ENCODE data around the gene RGSL1. TPM values are rescaled to one million over a fixed set of nuclear protein-coding genes. Genes with fewer than 3 reads are reported as not detected.
A peak's percentile ranks its signal among the peaks of the same experiment; 100 is the strongest.

RGSL1 gene
- total RNA-seq, 4 donors from 2014 or later: not detected

DNA sequence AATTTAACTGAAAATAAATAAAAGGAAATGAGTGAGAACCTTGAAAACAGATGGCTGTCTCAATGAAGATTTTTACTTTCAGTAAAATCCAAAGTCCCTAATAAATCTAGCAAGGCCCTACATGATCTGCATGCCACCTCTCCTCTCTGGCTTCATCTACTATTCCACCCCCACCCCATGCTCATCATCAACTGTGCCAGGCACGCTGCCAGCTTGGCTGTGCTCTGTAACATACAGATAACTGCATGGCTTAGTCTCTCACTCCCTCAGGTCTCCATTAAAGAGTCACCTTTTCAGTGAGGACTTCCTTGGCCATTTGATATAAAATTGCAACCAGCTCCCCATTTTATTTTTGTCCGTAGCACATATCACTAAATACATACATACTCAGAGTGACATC lies 26.7 kb downstream of the RGSL1 start:
- Histone ChIP-seq H3K27ac (no peak overlapping the region), H3K4me3 (no peak overlapping the region), H3K9me3 (no peaks in the 10 kb centered on the region), H3K4me1 (no peaks in the 10 kb centered on the region), H3K27me3 (no peaks in the 10 kb centered on the region), H3K36me3 (no peaks in the 10 kb centered on the region)
- no peak for DNase-seq
- no peak for TF ChIP-seq POLR2A (IDR thresholded peaks at IDR 0.05)
- TF ChIP-seq, protein P1, sequence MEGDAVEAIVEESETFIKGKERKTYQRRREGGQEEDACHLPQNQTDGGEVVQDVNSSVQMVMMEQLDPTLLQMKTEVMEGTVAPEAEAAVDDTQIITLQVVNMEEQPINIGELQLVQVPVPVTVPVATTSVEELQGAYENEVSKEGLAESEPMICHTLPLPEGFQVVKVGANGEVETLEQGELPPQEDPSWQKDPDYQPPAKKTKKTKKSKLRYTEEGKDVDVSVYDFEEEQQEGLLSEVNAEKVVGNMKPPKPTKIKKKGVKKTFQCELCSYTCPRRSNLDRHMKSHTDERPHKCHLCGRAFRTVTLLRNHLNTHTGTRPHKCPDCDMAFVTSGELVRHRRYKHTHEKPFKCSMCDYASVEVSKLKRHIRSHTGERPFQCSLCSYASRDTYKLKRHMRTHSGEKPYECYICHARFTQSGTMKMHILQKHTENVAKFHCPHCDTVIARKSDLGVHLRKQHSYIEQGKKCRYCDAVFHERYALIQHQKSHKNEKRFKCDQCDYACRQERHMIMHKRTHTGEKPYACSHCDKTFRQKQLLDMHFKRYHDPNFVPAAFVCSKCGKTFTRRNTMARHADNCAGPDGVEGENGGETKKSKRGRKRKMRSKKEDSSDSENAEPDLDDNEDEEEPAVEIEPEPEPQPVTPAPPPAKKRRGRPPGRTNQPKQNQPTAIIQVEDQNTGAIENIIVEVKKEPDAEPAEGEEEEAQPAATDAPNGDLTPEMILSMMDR (IDR thresholded peaks at IDR 0.05): no peak

DNA sequence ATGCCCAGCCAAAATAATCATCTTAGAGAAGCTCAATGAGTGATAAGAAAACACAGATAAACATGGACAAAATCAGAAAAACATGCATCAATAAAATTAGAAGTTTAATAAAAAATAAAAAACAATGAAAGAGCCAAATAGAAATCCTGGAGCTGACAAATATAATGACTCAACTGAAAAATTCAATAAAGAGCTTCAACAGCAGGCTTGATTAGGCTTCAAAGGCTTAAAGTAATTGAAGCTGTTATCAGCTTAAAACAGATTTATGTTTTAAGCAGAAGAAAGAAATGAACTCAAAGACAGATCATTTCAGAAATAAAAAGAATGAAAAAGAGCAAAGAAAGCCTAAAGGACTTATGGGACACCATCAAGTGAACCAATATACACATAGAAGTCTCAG lies 28.3 kb downstream of the RGSL1 start:
- Histone ChIP-seq H3K9me3 (no peaks in the 10 kb centered on the region), H3K27ac (no peak overlapping the region), H3K36me3 (no peaks in the 10 kb centered on the region), H3K27me3 (no peaks in the 10 kb centered on the region), H3K4me3 (no peak overlapping the region), H3K4me1 (no peaks in the 10 kb centered on the region)
- TF ChIP-seq POLR2A (IDR thresholded peaks at IDR 0.05): no peak
- TF ChIP-seq, protein P1 (IDR thresholded peaks at IDR 0.05): no peak
- no peak for DNase-seq

DNA sequence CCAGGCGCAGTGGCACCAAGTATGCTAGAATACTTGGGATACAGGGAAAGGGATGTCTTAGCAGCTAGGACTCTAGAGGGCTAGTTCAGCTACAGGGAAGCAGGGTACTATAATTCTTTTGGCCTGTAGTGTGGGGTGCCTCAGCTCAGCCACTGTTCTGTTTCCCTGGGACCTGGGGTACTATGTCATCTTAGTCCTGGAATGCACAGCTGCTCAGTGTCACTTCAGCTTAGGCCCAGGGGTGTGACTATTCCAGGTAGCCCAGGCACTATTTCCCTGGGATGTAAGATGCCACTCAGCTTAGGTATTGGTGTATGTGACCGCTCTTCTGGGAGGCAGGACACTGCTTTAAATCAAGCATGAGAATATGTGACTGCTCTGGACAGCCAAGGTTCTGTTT lies 34.1 kb downstream of the RGSL1 start:
- Histone ChIP-seq H3K27ac (no peak overlapping the region), H3K9me3 (no peaks in the 10 kb centered on the region), H3K4me1 (no peaks in the 10 kb centered on the region), H3K36me3 (no peaks in the 10 kb centered on the region), H3K27me3 (no peaks in the 10 kb centered on the region), H3K4me3 (no peak overlapping the region)
- TF ChIP-seq POLR2A (IDR thresholded peaks at IDR 0.05): no peak
- TF ChIP-seq, protein P1 (IDR thresholded peaks at IDR 0.05): no peak
- no peak for DNase-seq

DNA sequence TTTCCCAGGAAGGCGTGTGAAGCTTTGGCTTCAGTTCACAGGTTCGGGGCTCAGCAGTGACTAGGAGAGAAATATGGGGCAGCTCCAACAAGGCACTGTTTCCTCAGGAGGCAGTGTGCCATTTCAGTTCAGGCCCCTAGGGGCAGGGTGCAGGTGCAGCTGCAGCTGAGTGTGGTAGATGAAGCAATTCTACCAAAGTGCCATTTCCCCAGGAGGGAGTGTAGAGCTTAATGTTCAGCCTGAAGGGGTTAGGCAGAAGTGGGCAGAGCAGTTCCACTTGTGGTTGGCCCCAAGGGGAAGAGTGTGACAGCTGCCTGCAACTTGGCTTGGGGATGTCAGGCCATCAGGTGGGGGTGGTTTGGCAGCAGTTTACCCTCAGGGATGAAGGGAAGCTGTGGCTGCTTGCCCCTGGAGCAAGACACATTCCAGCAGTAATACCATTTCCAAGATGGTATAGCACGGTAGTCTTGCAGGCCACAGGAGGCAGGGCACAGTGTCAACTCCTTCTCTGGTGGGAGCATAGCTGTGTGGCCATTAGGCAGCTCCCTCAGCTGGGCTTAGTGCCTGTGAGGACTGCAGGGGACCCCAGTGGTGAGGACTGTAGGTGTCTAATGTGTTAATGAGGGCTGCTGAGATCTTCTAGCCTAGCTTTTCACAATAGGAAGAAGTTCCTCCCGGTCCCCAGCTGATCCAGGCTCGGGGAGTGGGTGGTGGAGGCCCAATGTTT lies 34.7 kb downstream of the RGSL1 start:
- TF ChIP-seq, protein P1 (IDR thresholded peaks at IDR 0.05): peak in 5 of 6 experiments; percentile 3 to 40 (median 23)
- no peak for TF ChIP-seq POLR2A (IDR thresholded peaks at IDR 0.05)
- Histone ChIP-seq H3K4me3 (no peak overlapping the region), H3K9me3 (no peaks in the 10 kb centered on the region), H3K4me1 (no peaks in the 10 kb centered on the region), H3K27ac (no peak overlapping the region), H3K36me3 (no peaks in the 10 kb centered on the region), H3K27me3 (no peaks in the 10 kb centered on the region)
- peak in 2 of 3 donors; percentile 22 to 53 for DNase-seq

DNA sequence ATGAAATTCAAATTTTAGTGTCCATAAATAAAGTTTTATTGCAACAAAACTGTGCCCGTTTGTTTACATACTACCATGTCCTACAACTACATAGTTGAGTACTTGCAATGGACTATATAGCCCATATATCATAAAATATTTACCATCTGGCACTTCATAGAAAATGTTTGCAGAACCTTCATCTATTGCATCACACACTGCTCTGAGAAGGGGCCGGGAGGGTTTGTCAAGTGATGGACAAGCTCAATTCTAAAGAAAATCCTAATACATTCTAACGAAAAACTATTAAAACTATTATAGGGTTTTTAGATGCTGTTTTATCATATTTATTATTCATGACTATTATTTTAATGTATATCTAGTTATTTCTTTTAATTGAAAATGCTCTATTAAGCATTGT lies 35.9 kb downstream of the RGSL1 start:
- no peaks in the 10 kb centered on the region for H3K9me3 ChIP-seq
- TF ChIP-seq, protein P1 (IDR thresholded peaks at IDR 0.05): no peak
- TF ChIP-seq POLR2A (IDR thresholded peaks at IDR 0.05): no peak
- DNase-seq: no peak
- no peaks in the 10 kb centered on the region for H3K27me3 ChIP-seq
- no peaks in the 10 kb centered on the region for H3K4me1 ChIP-seq
- no peak overlapping the region for H3K27ac ChIP-seq
- no peak overlapping the region for H3K4me3 ChIP-seq
- H3K36me3 ChIP-seq: no peaks in the 10 kb centered on the region

Data from Peyer's patch (tissue), 4 donors.